SHP77 (cell line): ENCODE measurements around the gene AMZ2.
A peak's percentile ranks its signal among the peaks of the same experiment; 100 is the strongest.
"Not testable (repeated sequence)": the region's sequence is repeated elsewhere in the genome, so short reads cannot be mapped to it uniquely, and the experiment has no call there.

Source experiments
- DNase-seq, 2 experiments: peaks; one replicate each; lab custom pipeline; 2025; lab: John Stamatoyannopoulos, UW

AMZ2 gene

GRCh38 chr17:68253426-68253825, 5.6 kb downstream of the AMZ2 start:
- not testable (repeated sequence) for DNase-seq

DNA sequence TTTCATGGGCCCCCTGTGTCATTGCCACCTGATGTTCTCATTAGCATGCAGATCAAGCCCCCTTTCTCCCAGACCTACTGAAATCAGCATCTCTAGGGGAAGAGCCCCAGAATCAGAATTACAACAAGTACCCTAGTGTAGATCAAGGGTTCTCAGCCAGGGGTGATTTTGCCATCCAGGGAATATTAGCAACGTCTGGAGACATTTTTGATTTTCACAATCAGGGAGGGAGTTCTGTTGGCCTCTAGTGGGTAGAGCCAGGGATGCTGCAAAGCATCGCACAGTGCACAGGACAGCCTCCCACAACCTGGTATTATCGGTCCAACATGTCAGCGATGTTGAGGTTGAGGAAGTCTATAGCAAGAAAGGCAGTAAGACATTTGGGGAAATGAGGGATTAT, 7.3 kb downstream of the AMZ2 start:
- DNase-seq = no peak

DNA sequence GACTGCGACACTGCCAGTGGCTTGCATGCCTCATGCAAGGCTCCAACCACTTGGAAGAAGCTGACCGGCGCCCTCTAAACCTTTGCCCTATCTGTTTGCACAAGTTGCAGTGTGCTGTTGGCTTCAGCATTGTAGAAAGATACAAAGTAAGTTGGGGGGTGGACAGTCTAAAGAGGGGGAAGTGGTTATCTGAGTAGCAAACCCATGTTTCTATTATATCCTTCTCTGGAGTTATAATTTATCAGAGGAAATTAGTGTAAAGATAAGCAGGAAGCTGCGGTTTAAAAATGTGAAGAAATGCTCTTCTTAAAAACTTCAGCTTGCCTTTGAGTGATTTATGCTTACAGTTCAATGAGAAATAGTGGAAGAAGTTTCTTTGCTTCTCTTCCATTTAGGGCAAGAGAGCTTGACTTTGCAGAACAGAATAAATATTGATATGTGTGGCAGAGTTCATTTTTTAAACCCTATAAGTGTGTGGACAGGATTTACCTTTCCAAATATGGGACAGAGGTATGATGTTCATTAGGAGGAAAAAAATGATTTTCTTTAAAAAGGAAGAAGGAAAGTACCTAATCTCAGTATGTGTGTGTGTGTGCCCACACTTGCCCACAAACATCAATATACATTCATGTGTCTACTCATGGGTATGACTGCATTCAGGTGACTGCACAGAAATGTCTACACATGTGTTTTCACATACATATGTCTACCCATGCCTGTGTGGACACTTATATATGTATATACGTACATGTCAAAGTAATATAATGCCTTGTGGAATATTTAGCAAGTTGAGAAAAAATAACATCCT, 8.1 kb downstream of the AMZ2 start:
- no peak for DNase-seq

- DNase-seq = not testable (repeated sequence)
Observed at GRCh38 chr17:68256701-68257100, 8.9 kb downstream of the AMZ2 start.

DNA sequence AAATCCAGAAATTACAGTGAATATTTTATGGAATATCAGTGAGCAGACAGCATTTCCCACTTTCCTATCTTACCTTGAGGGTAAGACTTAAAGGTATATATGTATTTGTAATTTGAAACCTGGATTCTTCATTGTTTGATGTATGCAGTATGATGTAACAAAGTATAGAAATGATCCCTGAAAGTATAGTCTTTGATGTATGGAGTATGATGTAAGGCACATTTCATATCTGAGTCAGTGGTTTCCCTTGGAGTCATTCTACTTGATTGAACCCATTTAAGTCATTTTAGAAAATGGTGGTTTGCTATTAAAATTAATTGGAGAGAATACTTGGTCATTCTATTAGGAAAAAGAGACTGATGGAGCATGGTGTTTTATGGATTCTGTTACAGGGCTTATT, 10.1 kb downstream of the AMZ2 start:
- DNase-seq = no peak

- DNase-seq = peak; percentile 18 to 28
Observed at GRCh38 chr17:68258890-68259647, 11.2 kb downstream of the AMZ2 start.

DNA sequence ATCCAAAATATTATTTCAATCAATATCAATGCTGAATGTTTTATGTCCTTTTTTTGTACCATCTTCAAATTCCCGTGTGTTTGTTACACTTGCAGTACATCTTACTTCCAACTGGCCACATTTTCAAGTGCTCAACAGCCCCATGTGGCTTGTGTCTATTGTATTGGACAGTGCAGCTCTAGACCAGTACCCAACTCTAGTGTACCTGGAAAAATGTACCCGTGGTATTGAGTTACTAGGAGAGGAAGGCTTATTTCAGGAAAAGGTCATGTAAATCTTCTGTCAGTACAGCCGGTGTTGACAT, 11.8 kb downstream of the AMZ2 start:
- DNase-seq = not testable (repeated sequence)

DNA sequence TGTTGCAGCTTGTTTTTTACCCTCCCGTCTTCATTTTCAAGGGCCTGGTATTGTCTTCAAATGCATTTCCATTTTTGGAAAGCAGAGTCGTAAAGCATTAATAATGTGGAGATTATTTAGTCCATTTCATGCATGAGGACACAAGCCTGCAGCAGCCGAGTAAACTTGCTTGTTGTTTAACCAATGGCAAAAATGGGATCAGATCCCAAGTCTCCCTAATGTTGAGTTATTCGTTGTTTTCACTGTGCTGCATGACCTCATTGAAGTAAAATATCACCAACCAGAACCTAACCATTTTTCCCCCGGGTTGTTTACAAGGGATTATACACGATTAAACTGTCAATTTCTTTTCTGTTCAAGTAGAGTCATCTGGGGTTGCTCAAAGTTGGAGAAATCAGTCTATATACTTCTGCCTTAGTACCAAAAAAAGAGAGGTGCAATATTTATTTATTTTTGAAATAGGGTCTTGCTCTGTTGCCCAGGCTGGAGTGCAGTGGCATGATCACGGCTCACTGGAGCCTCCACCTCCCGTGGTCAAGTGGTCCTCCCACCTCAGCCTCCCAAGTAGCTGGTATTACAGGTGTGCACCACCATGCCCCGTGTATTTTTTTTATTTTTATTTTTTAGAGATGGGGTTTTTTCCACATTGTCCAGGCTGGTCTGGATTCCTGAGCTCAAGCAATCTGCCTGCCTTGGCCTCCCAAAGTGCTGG, 12.4 kb downstream of the AMZ2 start:
- DNase-seq = no peak

GRCh38 chr17:68262467-68262866, 14.6 kb downstream of the AMZ2 start:
- not testable (repeated sequence) for DNase-seq

GRCh38 chr17:68263101-68263681, 15.3 kb downstream of the AMZ2 start:
- peak in 1 of 2 experiments; percentile 23 for DNase-seq

GRCh38 chr17:68265833-68266232, 18.0 kb downstream of the AMZ2 start:
- not testable (repeated sequence) for DNase-seq

- DNase-seq = no peak
Observed at GRCh38 chr17:68273722-68274121, 25.9 kb downstream of the AMZ2 start.

DNA sequence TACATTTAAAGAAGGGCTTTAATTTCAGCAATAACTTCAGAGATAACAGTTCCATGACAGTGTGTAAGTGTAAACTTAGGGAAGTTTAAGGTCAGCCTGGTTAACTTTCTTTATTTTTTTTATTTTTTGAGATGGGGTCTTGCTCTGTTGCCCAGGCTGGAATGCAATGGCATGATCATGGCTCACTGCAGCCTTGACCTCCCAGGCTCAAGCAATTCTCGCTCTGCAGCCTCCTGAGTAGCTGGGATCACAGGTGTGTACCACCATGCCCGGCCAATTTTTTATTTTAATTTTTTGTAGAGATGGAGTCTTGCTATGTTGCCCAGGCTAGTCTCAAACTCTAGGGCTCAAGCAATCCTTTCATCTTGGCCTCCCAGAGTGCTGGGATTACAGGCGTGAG, 28.5 kb downstream of the AMZ2 start:
- not testable (repeated sequence) for DNase-seq

GRCh38 chr17:68277807-68278206, 30.0 kb downstream of the AMZ2 start:
- no peak for DNase-seq

DNA sequence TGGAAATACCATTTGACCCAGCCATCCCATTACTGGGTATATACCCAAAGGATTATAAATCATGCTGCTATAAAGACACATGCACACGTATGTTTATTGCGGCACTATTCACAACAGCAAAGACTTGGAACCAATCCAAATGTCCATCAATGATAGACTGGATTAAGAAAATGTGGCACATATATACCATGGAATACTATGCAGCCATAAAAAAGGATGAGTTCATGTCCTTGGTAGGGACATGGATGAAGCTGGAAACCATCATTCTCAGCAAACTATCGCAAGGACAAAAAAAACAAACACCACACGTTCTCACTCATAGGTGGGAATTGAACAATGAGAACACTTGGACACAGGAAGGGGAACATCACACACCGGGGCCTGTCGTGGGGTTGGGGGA, 34.1 kb downstream of the AMZ2 start:
- not testable (repeated sequence) for DNase-seq

- DNase-seq = no peak
Observed at GRCh38 chr17:68288375-68288774, 40.5 kb downstream of the AMZ2 start.

- no peak for DNase-seq
Observed at GRCh38 chr17:68288804-68289203, 41.0 kb downstream of the AMZ2 start.

DNA sequence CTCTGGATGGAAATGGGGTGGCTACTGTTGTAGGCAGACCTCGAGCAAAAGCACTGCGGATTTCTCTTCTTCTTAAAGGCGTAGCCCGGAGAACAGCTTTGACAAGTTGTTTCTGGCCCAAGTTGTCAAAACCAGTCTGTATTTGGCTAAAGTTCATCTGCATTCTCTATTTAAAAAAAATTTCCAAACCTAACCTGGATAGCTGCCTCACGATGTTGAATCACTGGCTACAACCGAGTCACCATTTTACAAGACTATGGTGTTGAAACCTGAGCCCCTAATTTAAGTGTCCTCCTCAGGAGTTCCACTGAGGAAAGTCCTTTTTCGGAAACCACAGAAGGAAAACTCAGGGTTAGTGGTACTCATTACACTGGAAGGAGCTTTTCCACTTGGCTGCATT, 41.6 kb downstream of the AMZ2 start:
- DNase-seq = no peak

DNA sequence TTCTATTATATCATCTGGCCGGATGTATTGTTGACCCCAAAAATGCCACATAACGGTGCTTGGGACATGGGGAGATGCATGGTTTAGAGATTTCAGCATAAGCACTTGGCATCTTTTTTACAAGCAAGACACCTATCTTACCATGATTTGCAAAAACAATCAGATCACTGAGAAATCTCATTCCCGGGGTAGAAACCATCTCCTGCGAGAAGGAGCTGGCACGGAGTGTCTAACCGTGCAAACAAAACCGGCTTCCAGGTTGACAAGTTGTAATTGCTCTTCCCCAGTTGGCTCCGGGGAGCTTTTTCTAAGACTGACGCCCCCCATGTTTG, 42.1 kb downstream of the AMZ2 start:
- no peak for DNase-seq

- no peak for DNase-seq
Observed at GRCh38 chr17:68290268-68290954, 42.6 kb downstream of the AMZ2 start.

DNA sequence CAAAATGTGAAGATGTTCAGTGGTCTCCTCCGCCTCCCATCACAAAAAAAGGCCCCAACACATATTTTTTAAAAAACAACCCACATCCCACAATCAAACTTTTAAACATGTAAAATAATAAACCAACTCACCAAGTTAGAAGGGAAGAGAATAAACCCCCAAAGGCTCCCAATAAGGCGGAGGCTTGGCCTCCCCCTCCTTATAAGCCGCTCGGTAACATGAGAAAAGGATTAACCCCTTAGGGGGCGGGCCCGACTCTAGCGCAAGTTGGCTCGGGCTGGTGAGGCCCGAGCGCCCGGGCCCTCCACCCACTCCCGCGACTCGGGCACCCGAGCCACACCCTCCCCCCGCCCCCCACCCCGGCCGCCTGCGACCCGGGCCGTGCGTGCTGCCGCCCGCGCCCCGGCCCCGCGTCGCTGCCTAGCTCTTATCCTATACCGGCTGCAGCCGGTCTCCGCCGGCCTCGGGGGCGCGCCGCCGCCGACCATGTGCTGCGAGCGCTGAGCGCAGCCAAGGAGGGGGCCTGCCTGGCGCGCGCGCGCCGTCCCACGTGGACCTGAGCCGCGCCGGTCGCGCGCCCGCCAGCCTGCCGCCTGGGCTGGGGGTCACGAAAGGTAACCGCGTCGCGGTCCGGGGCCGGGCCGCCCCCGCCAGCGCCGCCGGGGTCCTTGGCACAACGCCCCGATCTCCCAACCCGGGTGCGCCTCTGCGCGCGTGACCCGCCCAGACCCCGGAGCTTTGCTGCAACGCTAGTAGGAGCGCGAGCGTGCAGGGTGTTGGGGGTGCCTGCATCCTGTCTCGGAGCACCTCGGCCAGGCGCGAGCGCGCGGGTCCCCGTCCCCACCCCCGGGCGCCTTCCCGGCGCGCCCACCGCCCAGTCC, 43.4 kb downstream of the AMZ2 start, which contains the start of the genes ARSG and SLC16A6:
Gene ARSG, plus strand, starts transcription at position 541 of the 881 bp plus-strand sequence. CDS start 15,999 bp downstream, outside the sequence.
Gene SLC16A6, minus strand, starts transcription at position 173 of the 881 bp plus-strand sequence. CDS start 12,807 bp downstream, outside the sequence.
- DNase-seq = peak in 1 of 2 experiments; percentile 18
